SK-N-SH treated with all-trans-retinoic acid at 6 μM for 48 hours (cell line): Measurements from ENCODE around the gene GREB1L.

Experiments
- ATAC-seq: fragments of 200-7000 bp; cut with Tn5 transposase; 3 replicates; pipeline ENCODE4 v1.9.1; 2020; ENCODE audit warnings: mild to moderate bottlenecking, moderate library complexity
- ARNTL ChIP-seq: fragments of 450-650 bp; formaldehyde crosslinking; IDR thresholded peaks from 2 replicates; pipeline ENCODE4 v1.5.0; 2020; ENCODE audit warnings: low read depth, mild to moderate bottlenecking, moderate library complexity, borderline replicate concordance
- BACH2 ChIP-seq: fragments of 250-450 bp; sonication (Bioruptor Pico); IDR thresholded peaks from 2 replicates; pipeline ENCODE4 v1.9.0; 2021; ENCODE audit warnings: mild to moderate bottlenecking, borderline replicate concordance
- CSDC2 ChIP-seq: fragments of 250-450 bp; sonication (Bioruptor Pico); IDR thresholded peaks from 2 replicates; pipeline ENCODE4 v1.5.0; 2020; ENCODE audit warnings: mild to moderate bottlenecking, moderate library complexity
- ESRRG ChIP-seq: fragments of 250-450 bp; sonication (Bioruptor Pico); IDR thresholded peaks from 2 replicates; pipeline ENCODE4 v1.6.1; 2021; ENCODE audit warnings: mild to moderate bottlenecking
- GLIS3 ChIP-seq: fragments of 250-450 bp; sonication (Bioruptor Pico); IDR thresholded peaks from 2 replicates; pipeline ENCODE4 v1.5.0; 2020; ENCODE audit warnings: mild to moderate bottlenecking, moderate library complexity
- ISL1 ChIP-seq: fragments of 250-450 bp; sonication (Bioruptor Pico); IDR thresholded peaks from 2 replicates; pipeline ENCODE4 v2.1.2; 2022; ENCODE audit warnings: mild to moderate bottlenecking, moderate library complexity
- OSR1 ChIP-seq: fragments of 250-450 bp; sonication (Bioruptor Pico); IDR thresholded peaks from 2 replicates; pipeline ENCODE4 v1.8.0; 2022; ENCODE audit warnings: moderate library complexity, mild to moderate bottlenecking, inconsistent platforms
- PPARA ChIP-seq: fragments of 250-450 bp; sonication (Bioruptor Pico); IDR thresholded peaks from 2 replicates; pipeline ENCODE4 v1.5.0; 2020; ENCODE audit warnings: mild to moderate bottlenecking, borderline replicate concordance
- SNAI2 ChIP-seq: fragments of 250-450 bp; sonication (Bioruptor Pico); IDR thresholded peaks from 2 replicates; pipeline ENCODE4 v1.5.0; 2020; ENCODE audit warnings: mild to moderate bottlenecking, moderate library complexity
- TCF4 ChIP-seq: fragments of 250-450 bp; sonication (Bioruptor Pico); IDR thresholded peaks from 2 replicates; pipeline ENCODE4 v1.8.0; 2021; ENCODE audit warnings: mild to moderate bottlenecking, moderate library complexity, borderline replicate concordance
- TOX ChIP-seq: fragments of 250-450 bp; sonication (Bioruptor Pico); IDR thresholded peaks from 2 replicates; pipeline ENCODE4 v1.8.0; 2021; ENCODE audit warnings: mild to moderate bottlenecking, moderate library complexity, borderline replicate concordance
- ZC3H10 ChIP-seq: fragments of 250-450 bp; sonication (Bioruptor Pico); IDR thresholded peaks from 2 replicates; pipeline ENCODE4 v1.5.1; 2021; ENCODE audit warnings: mild to moderate bottlenecking, moderate library complexity
- ZFP3 ChIP-seq: fragments of 250-450 bp; sonication (Bioruptor Pico); IDR thresholded peaks from 2 replicates; pipeline ENCODE4 v1.5.0; 2020; ENCODE audit warnings: mild to moderate bottlenecking, moderate library complexity
- ZNF565 ChIP-seq: fragments of 450-650 bp; formaldehyde crosslinking; conservative IDR thresholded peaks from 2 replicates; pipeline ENCODE4 v1.5.0; 2020; ENCODE audit warnings: low read depth, mild to moderate bottlenecking, moderate library complexity
- ZNF70 ChIP-seq: fragments of 450-650 bp; formaldehyde crosslinking; IDR thresholded peaks from 2 replicates; pipeline ENCODE4 v1.5.0; 2020; ENCODE audit warnings: mild to moderate bottlenecking, moderate library complexity
- ZNF8 ChIP-seq: fragments of 450-650 bp; formaldehyde crosslinking; IDR thresholded peaks from 2 replicates; pipeline ENCODE4 v1.5.0; 2020; ENCODE audit warnings: mild to moderate bottlenecking, moderate library complexity
- TF ChIP-seq, protein P1 (sequence below): fragments of 250-450 bp; sonication (Bioruptor Pico); IDR thresholded peaks from 2 replicates; pipeline ENCODE4 v1.5.1; 2021; ENCODE audit warnings: mild to moderate bottlenecking, moderate library complexity
- TF ChIP-seq, protein P2 (sequence below): fragments of 250-450 bp; sonication (Bioruptor Pico); IDR thresholded peaks from 2 replicates; pipeline ENCODE4 v1.8.0; 2020; ENCODE audit warnings: mild to moderate bottlenecking, moderate library complexity, borderline replicate concordance
- TF ChIP-seq, protein P3 (sequence below): fragments of 250-450 bp; sonication (Bioruptor Pico); IDR thresholded peaks from 2 replicates; pipeline ENCODE4 v1.5.0; 2020; ENCODE audit warnings: mild to moderate bottlenecking, moderate library complexity
- TF ChIP-seq, protein P4 (sequence below): fragments of 250-450 bp; sonication (Bioruptor Pico); IDR thresholded peaks from 2 replicates; pipeline ENCODE4 v1.8.0; 2021; ENCODE audit warnings: low read depth, mild to moderate bottlenecking, moderate library complexity, borderline replicate concordance

The GREB1L gene

DNA sequence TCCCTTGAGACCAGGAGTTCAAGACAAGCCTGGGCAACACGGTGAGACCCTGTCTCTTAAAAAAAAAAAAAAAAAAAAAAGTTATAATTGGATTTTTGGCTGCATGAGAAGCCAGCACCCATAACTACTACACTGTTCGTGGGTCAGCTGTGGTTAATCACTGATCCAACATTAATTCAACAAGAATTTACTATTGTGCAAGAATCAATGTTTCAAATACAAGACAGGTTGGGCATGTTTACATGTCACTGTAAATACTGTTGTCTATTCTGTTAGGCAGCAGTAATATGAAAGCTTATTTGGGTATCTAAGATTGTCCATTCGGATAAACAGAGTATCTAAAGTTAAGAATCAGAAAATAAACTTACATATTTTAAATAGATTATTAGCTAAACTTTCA is 296.2 kb downstream of the GREB1L start (continued):
- TF ChIP-seq, protein P1, sequence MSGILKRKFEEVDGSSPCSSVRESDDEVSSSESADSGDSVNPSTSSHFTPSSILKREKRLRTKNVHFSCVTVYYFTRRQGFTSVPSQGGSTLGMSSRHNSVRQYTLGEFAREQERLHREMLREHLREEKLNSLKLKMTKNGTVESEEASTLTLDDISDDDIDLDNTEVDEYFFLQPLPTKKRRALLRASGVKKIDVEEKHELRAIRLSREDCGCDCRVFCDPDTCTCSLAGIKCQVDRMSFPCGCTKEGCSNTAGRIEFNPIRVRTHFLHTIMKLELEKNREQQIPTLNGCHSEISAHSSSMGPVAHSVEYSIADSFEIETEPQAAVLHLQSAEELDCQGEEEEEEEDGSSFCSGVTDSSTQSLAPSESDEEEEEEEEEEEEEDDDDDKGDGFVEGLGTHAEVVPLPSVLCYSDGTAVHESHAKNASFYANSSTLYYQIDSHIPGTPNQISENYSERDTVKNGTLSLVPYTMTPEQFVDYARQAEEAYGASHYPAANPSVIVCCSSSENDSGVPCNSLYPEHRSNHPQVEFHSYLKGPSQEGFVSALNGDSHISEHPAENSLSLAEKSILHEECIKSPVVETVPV (CRISPR knock-in tag), result no peak
- no peak for TF ChIP-seq ESRRG (CRISPR knock-in tag)
- TF ChIP-seq, protein P2, sequence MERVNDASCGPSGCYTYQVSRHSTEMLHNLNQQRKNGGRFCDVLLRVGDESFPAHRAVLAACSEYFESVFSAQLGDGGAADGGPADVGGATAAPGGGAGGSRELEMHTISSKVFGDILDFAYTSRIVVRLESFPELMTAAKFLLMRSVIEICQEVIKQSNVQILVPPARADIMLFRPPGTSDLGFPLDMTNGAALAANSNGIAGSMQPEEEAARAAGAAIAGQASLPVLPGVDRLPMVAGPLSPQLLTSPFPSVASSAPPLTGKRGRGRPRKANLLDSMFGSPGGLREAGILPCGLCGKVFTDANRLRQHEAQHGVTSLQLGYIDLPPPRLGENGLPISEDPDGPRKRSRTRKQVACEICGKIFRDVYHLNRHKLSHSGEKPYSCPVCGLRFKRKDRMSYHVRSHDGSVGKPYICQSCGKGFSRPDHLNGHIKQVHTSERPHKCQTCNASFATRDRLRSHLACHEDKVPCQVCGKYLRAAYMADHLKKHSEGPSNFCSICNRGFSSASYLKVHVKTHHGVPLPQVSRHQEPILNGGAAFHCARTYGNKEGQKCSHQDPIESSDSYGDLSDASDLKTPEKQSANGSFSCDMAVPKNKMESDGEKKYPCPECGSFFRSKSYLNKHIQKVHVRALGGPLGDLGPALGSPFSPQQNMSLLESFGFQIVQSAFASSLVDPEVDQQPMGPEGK, result no peak

DNA sequence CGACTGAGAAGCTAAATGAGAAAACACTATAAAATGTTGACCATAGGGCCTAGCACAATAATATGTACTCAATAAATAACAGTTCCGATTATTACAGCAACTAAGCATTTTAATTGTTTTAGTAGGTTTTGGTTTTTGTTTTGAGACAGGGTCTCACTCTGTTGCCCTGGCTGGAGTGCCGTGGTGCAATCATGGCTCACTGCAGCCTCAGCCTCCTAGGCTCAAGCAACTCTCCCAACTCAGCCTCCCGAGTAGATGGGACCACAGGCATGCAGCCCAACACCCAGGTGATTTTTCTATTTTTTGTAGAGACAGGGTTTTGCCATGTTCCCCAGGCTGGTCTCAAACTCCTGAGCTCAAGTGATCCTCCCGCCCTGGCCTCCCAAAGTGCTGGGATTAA is 304.4 kb downstream of the GREB1L start:
- TF ChIP-seq CSDC2 (no peak), OSR1 (CRISPR knock-in tag) (no peak), ZNF565 (CRISPR knock-in tag) (no peak), ISL1 (CRISPR knock-in tag) (no peak)
- TF ChIP-seq, protein P3, sequence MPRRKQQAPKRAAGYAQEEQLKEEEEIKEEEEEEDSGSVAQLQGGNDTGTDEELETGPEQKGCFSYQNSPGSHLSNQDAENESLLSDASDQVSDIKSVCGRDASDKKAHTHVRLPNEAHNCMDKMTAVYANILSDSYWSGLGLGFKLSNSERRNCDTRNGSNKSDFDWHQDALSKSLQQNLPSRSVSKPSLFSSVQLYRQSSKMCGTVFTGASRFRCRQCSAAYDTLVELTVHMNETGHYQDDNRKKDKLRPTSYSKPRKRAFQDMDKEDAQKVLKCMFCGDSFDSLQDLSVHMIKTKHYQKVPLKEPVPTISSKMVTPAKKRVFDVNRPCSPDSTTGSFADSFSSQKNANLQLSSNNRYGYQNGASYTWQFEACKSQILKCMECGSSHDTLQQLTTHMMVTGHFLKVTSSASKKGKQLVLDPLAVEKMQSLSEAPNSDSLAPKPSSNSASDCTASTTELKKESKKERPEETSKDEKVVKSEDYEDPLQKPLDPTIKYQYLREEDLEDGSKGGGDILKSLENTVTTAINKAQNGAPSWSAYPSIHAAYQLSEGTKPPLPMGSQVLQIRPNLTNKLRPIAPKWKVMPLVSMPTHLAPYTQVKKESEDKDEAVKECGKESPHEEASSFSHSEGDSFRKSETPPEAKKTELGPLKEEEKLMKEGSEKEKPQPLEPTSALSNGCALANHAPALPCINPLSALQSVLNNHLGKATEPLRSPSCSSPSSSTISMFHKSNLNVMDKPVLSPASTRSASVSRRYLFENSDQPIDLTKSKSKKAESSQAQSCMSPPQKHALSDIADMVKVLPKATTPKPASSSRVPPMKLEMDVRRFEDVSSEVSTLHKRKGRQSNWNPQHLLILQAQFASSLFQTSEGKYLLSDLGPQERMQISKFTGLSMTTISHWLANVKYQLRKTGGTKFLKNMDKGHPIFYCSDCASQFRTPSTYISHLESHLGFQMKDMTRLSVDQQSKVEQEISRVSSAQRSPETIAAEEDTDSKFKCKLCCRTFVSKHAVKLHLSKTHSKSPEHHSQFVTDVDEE, result no peak
- no peak for ATAC-seq

- no peak for ATAC-seq
- TF ChIP-seq, protein P2, result no peak
- TF ChIP-seq CSDC2, result no peak
- TF ChIP-seq ZNF565 (CRISPR knock-in tag), result no peak
- no peak for TF ChIP-seq PPARA
- no peak for TF ChIP-seq TOX (CRISPR knock-in tag)
- TF ChIP-seq ZNF8 (CRISPR knock-in tag), result no peak
- no peak for TF ChIP-seq ESRRG (CRISPR knock-in tag)
- no peak for TF ChIP-seq SNAI2 (CRISPR knock-in tag)
- TF ChIP-seq ZNF70, result no peak
These were observed 306.6 kb downstream of the GREB1L start for GRCh38 chr18:21548647-21549046.

DNA sequence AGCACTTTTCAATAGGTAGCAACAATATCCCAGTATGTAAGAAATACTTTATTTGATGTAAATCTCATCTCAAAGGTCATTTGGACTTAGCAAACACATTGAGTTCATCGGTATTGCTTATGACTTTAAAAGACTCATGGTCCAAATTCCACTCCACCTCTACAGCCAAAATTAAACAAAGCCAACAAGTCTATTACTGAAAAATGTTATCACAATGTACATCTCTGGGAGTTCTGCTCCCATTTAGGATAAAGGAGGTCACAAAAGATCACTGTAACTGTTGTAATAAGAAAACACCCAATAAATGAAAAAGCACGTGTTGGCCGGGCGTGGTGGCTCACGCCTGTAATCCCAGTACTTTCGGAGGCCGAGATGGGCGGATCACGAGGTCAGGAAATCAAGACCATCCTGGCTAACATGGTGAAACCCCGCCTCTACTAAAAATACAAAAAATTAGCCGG is 308.5 kb downstream of the GREB1L start:
- ATAC-seq, result no peak
- no peak for TF ChIP-seq GLIS3 (CRISPR knock-in tag)
- no peak for TF ChIP-seq ZC3H10
- no peak for TF ChIP-seq ARNTL (CRISPR knock-in tag)
- TF ChIP-seq ZNF8 (CRISPR knock-in tag), result no peak
- no peak for TF ChIP-seq TOX (CRISPR knock-in tag)
- no peak for TF ChIP-seq ZNF565 (CRISPR knock-in tag)
- TF ChIP-seq ZFP3 (CRISPR knock-in tag), result no peak
- TF ChIP-seq, protein P2, result no peak
- TF ChIP-seq BACH2 (CRISPR knock-in tag), result no peak
- no peak for TF ChIP-seq OSR1 (CRISPR knock-in tag)
- TF ChIP-seq, protein P4, sequence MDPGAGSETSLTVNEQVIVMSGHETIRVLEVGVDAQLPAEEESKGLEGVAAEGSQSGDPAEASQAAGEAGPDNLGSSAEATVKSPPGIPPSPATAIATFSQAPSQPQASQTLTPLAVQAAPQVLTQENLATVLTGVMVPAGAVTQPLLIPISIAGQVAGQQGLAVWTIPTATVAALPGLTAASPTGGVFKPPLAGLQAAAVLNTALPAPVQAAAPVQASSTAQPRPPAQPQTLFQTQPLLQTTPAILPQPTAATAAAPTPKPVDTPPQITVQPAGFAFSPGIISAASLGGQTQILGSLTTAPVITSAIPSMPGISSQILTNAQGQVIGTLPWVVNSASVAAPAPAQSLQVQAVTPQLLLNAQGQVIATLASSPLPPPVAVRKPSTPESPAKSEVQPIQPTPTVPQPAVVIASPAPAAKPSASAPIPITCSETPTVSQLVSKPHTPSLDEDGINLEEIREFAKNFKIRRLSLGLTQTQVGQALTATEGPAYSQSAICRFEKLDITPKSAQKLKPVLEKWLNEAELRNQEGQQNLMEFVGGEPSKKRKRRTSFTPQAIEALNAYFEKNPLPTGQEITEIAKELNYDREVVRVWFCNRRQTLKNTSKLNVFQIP (CRISPR knock-in tag), result no peak
- TF ChIP-seq ISL1 (CRISPR knock-in tag), result no peak
- TF ChIP-seq, protein P3, result no peak
- TF ChIP-seq TCF4 (CRISPR knock-in tag), result no peak
